Endothelial cell of umbilical vein (primary cell): ENCODE data around the gene TMC4. TPM values are rescaled to one million over a fixed set of nuclear protein-coding genes. Genes with fewer than 3 reads are reported as not detected.

Experiments
- BruUV-seq: library from RNA; stranded (reverse); fragments of 400-500 nt; replicated peaks from 2 replicates; lab custom pipeline; 2021; lab: Mats Ljungman, UMichigan
- CTCF ChIA-PET: fragments of 300-600, 350-600 bp; sonication (Branson Sonifier 250); formaldehyde crosslinking; loops from one replicate; lab custom pipeline; 2021; ENCODE audit warnings: antibody characterized with exemption, inconsistent platforms; lab: Charles Lee
- POLR2A ChIA-PET: fragments of 300-600, 350-600 bp; sonication (Branson Sonifier 250); formaldehyde crosslinking; loops from one replicate; lab custom pipeline; 2021; ENCODE audit warnings: antibody characterized with exemption, inconsistent platforms; lab: Charles Lee
- DNase-seq: peaks from one replicate; pipeline ENCODE4 v3.0.0-alpha.2; 2011; ENCODE audit warnings: low read depth, low spot score
- FAIRE-seq: peaks from 2 replicates; lab custom pipeline; 2011; peaks lifted over from hg19 to GRCh38; lab: Jason Lieb, UNC
- H2AFZ ChIP-seq: 2 replicates; pipeline ENCODE4 v1.6.0; 2012; ENCODE audit warnings: low read depth, low read length, control low read depth, inconsistent platforms
- H3K27ac ChIP-seq: 2 replicates; pipeline ENCODE4 v1.5.1; 2011; ENCODE audit warnings: low read depth, mild to moderate bottlenecking, control low read depth, low read length, moderate library complexity; ENCODE audit not compliant: insufficient read depth
- H3K27me3 ChIP-seq, 2 experiments: 2 replicates each; pipeline versions ENCODE4 v1.6.0 to v1.6.1; 2011; ENCODE audit warnings: low read length in 2 of 2, mixed read lengths in 1 of 2; ENCODE audit not compliant: control insufficient read depth in 2 of 2, insufficient read depth in 2 of 2
- H3K36me3 ChIP-seq, 2 experiments: 2 replicates in 1 of 2; 3 replicates in 1 of 2; pipeline ENCODE4 v1.5.1; 2011; ENCODE audit warnings: low read length in 2 of 2, mild to moderate bottlenecking in 1 of 2, moderate library complexity in 1 of 2; ENCODE audit not compliant: control insufficient read depth in 2 of 2, insufficient read depth in 2 of 2; ENCODE audit errors: extremely low read depth in 1 of 2
- H3K4me1 ChIP-seq: 3 replicates; pipeline ENCODE4 v1.5.1; 2011; ENCODE audit warnings: mild to moderate bottlenecking, low read length; ENCODE audit not compliant: control insufficient read depth, insufficient read depth; ENCODE audit errors: extremely low read depth
- H3K4me2 ChIP-seq: 2 replicates; pipeline ENCODE4 v1.6.1; 2011; ENCODE audit warnings: low read length, control low read depth, mixed read lengths; ENCODE audit not compliant: insufficient read depth
- H3K4me3 ChIP-seq, 3 experiments: fragments of 200-600 bp in 1 of 3; sonication (generic), shearing (Covaris generic) in 1 of 3; replicated peaks in 1 of 3; 2 replicates each; pipeline ENCODE4 v1.5.1; 2011 to 2016; ENCODE audit warnings: control low read depth in 3 of 3, low read length in 3 of 3, mild to moderate bottlenecking in 2 of 3, inconsistent platforms in 1 of 3, low read depth in 1 of 3, moderate library complexity in 1 of 3; ENCODE audit not compliant: insufficient read depth in 1 of 3
- H3K79me2 ChIP-seq: 2 replicates; pipeline ENCODE4 v1.6.0; 2012; ENCODE audit warnings: low read length, inconsistent platforms; ENCODE audit not compliant: control insufficient read depth, insufficient read depth
- H3K9ac ChIP-seq: replicated peaks from 2 replicates; pipeline ENCODE3; 2011; ENCODE audit warnings: low read length, control low read depth; ENCODE audit not compliant: insufficient read depth; ENCODE audit errors: extremely low read depth
- H3K9me1 ChIP-seq: replicated peaks from 3 replicates; pipeline ENCODE4 v1.6.0; 2011; ENCODE audit warnings: mild to moderate bottlenecking, low read length; ENCODE audit not compliant: control insufficient read depth, insufficient read depth; ENCODE audit errors: extremely low read depth
- H3K9me3 ChIP-seq: replicated peaks from 2 replicates; pipeline ENCODE4 v1.5.1; 2012; ENCODE audit warnings: low read length, inconsistent platforms; ENCODE audit not compliant: control insufficient read depth, insufficient read depth
- H4K20me1 ChIP-seq: replicated peaks from 2 replicates; pipeline ENCODE3; 2011; ENCODE audit warnings: mild to moderate bottlenecking, low read length; ENCODE audit not compliant: control insufficient read depth, insufficient read depth; ENCODE audit errors: extremely low read depth
- CTCF ChIP-seq, 2 donors: IDR thresholded peaks; 1 replicate in 1 of 2; 2 replicates in 1 of 2; pipeline ENCODE4 v1.5.1; 2011; ENCODE audit warnings: low read length in 2 of 2, mild to moderate bottlenecking in 2 of 2, moderate library complexity in 2 of 2, control low read depth in 1 of 2, inconsistent platforms in 1 of 2, low read depth in 1 of 2; ENCODE audit not compliant: insufficient read depth in 1 of 2; ENCODE audit errors: extremely low read depth in 1 of 2
- FOS ChIP-seq: IDR thresholded peaks from 2 replicates; pipeline ENCODE4 v1.6.1; 2011; ENCODE audit warnings: mild to moderate bottlenecking, low read length, moderate library complexity, borderline replicate concordance; ENCODE audit not compliant: insufficient read depth
- JUN ChIP-seq: IDR thresholded peaks from 2 replicates; pipeline ENCODE4 v1.6.1; 2011; ENCODE audit warnings: borderline replicate concordance, low read depth; ENCODE audit not compliant: insufficient read length, insufficient read depth
- MAX ChIP-seq: IDR thresholded peaks from 2 replicates; pipeline ENCODE4 v1.6.1; 2011; ENCODE audit not compliant: insufficient read depth, insufficient read length
- MYC ChIP-seq: IDR thresholded peaks from one replicate; pipeline ENCODE4 v1.6.1; 2011; ENCODE audit warnings: mild to moderate bottlenecking, low read depth, low read length
- dilution Hi-C: fragments of 300-500 bp; cut with MboI; formaldehyde crosslinking; loops from one replicate; pipeline ENCODE4 v1.15.0; 2019; ENCODE audit warnings: low sequenced_read_pairs; ENCODE audit not compliant: extremely low pct_ligation_motif_present
- intact Hi-C: fragments of 100-400 bp; cut with micrococcal nuclease; formaldehyde crosslinking; loops from one replicate; pipeline ENCODE4 v1.10.0; 2022
- polyA plus RNA-seq, 4 experiments: library from polyadenylated mRNA; depleted of rRNA in 3 of 4; stranded (reverse) in 3 of 4; unstranded in 1 of 4; fragments of >200 nt; gene quantifications; 2 replicates each; pipeline versions ENCODE4 v1.2.1 to v1.2.3, GENCODE V29; 2011 to 2012; ENCODE audit warnings: missing spikeins in 1 of 4
- total RNA-seq: library from RNA; stranded (reverse); gene quantifications from 2 replicates; pipeline ENCODE4 v1.2.3, GENCODE V29; 2021

Gene TMC4
- total and polyA plus RNA-seq, 2 donors (not counting 3 experiments of a cell fraction or from before 2014, with no cell fraction given) = 0.71 to 1.7 TPM

DNA sequence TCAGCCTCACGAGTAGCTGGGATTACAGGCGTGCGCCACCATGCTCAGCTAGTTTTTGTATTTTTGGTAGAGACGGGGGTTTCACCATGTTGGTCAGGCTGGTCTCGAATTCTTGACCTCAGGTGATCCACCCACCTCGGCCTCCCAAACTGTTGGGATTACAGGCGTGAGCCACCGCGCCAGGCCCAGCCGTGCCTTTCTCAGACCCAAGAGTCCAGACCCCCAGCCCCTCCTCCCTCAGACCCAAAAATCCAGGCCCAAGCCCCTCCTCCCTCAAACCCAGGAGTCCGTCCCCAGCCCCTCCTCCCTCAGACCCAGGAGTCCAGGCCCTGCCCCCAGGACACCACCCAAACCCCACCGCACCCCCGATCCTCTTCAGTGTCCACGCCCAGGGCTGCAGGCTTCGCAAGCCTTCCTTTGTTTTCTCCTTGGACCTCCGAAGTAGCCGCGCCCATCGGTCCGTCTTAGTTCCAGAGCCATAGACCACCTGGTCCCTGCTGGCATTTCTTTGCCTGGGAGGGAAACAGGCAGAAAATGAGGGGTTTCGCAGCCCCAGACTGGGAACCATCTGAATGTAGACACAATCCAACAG lies 3.7 kb downstream of the TMC4 start:
- intact Hi-C loops = no loop called here
- BruUV-seq = no TSS peak
- H3K27ac ChIP-seq = no peak overlapping the region
- peaks cover 0 to 3% of the 10 kb centered on the region in 2 experiments for H3K27me3 ChIP-seq
- no peaks in the 10 kb centered on the region for H3K9me1 ChIP-seq
- no peak overlapping the region for H3K9ac ChIP-seq
- H3K4me1 ChIP-seq = no peaks in the 10 kb centered on the region
- TF ChIP-seq FOS (no peak), CTCF (IDR thresholded peaks at IDR 0.05; ENCODE audit: extremely low read depth in 1 of 2, insufficient read depth in 1 of 2, low read depth in 1 of 2, low read length in 2 of 2) (no peak), MYC (no peak), MAX (no peak), JUN (no peak)
- H4K20me1 ChIP-seq = no peaks in the 10 kb centered on the region
- no peak overlapping the region for H2AFZ ChIP-seq
- DNase-seq (no peak), FAIRE-seq (no peak)
- ChIA-PET CTCF (interaction anchor here (0.6 to 2.1 kb wide), 16 partner anchors 12 to 222 kb away, joined by 3 to 25 read pairs (median 5); partner anchors contain the start of genes CNOT3, MBOAT7 and TSEN34), POLR2A (no interaction called here)
- no peaks in the 10 kb centered on the region for H3K9me3 ChIP-seq
- H3K36me3 ChIP-seq = no peaks in the 10 kb centered on the region
- H3K79me2 ChIP-seq = no peaks in the 10 kb centered on the region
- no peak overlapping the region for H3K4me3 ChIP-seq
- no peak overlapping the region for H3K4me2 ChIP-seq
- dilution Hi-C loops = no loop called here
